SU-DHL-6 (cell line): Measurements from ENCODE around the gene TMEM179B.

Experiments used
- EZH2phosphoT487 ChIP-seq: fragments of 200-600 bp; sonication (generic), shearing (Covaris generic); conservative IDR thresholded peaks from 2 replicates; pipeline ENCODE4 v1.6.1; 2018; ENCODE audit warnings: mild to moderate bottlenecking, antibody characterized with exemption, low read length, moderate library complexity, mixed read lengths
- TF ChIP-seq, protein P1 (sequence below): fragments of 200-600 bp; sonication (generic); IDR thresholded peaks from one replicate; pipeline ENCODE4 v1.5.1; 2017; ENCODE audit warnings: antibody characterized with exemption, mild to moderate bottlenecking, low read length, moderate library complexity; ENCODE audit not compliant: insufficient read depth, poor library complexity, severe bottlenecking

DNA sequence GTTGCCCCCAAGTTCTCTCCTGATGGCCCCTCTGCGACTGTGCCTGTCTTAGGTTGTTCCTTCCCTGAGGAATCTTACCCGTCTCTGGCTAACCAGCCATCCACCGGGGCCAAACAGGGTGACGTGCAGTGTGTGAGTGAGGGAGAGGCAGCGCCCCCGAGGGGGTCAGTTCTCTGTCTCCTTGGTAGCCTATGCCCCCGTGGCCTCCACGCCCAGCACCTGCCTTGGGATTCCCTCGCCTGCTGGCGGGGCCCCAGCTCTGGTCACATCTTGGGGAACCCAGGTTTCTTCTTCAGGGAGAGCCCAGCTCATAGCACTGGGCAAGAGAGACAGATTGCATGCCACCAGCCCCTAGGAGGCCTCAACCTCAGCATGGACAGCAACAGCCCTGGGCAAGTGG, 12.3 kb downstream of the TMEM179B start:
- TF ChIP-seq, protein P1, sequence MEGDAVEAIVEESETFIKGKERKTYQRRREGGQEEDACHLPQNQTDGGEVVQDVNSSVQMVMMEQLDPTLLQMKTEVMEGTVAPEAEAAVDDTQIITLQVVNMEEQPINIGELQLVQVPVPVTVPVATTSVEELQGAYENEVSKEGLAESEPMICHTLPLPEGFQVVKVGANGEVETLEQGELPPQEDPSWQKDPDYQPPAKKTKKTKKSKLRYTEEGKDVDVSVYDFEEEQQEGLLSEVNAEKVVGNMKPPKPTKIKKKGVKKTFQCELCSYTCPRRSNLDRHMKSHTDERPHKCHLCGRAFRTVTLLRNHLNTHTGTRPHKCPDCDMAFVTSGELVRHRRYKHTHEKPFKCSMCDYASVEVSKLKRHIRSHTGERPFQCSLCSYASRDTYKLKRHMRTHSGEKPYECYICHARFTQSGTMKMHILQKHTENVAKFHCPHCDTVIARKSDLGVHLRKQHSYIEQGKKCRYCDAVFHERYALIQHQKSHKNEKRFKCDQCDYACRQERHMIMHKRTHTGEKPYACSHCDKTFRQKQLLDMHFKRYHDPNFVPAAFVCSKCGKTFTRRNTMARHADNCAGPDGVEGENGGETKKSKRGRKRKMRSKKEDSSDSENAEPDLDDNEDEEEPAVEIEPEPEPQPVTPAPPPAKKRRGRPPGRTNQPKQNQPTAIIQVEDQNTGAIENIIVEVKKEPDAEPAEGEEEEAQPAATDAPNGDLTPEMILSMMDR, result no peak
- no peak for TF ChIP-seq EZH2phosphoT487
